T-helper 1 cell treated with Interleukin-12 subunit alpha and Interleukin-12 subunit beta and Interleukin-4 antibody, amounts not matched to agents 30 μg/mL and 1 μg/mL, for 36 hours (primary cell): ENCODE results near the gene DPEP2NB.
"Not testable (repeated sequence)": the region's sequence is repeated elsewhere in the genome, so short reads cannot be mapped to it uniquely, and the experiment has no call there.

ENCODE experiments used
- H3K27ac Mint-ChIP-seq: one replicate; pipeline ENCODE4 v1.8.0; 2021; ENCODE audit warnings: mild to moderate bottlenecking, mixed read lengths
- H3K27me3 Mint-ChIP-seq: one replicate; pipeline ENCODE4 v1.8.0; 2021; ENCODE audit warnings: low read depth, mixed read lengths
- H3K36me3 Mint-ChIP-seq: one replicate; pipeline ENCODE4 v1.8.0; 2021; ENCODE audit warnings: low read depth, mixed read lengths
- H3K4me1 Mint-ChIP-seq: one replicate; pipeline ENCODE4 v1.8.0; 2021; ENCODE audit warnings: low read depth, mixed read lengths
- H3K4me3 Mint-ChIP-seq: one replicate; pipeline ENCODE4 v1.8.0; 2021; ENCODE audit warnings: mild to moderate bottlenecking, moderate library complexity, mixed read lengths
- H3K9me3 Mint-ChIP-seq: one replicate; pipeline ENCODE4 v1.8.0; 2021; ENCODE audit warnings: mixed read lengths

Gene DPEP2NB

DNA sequence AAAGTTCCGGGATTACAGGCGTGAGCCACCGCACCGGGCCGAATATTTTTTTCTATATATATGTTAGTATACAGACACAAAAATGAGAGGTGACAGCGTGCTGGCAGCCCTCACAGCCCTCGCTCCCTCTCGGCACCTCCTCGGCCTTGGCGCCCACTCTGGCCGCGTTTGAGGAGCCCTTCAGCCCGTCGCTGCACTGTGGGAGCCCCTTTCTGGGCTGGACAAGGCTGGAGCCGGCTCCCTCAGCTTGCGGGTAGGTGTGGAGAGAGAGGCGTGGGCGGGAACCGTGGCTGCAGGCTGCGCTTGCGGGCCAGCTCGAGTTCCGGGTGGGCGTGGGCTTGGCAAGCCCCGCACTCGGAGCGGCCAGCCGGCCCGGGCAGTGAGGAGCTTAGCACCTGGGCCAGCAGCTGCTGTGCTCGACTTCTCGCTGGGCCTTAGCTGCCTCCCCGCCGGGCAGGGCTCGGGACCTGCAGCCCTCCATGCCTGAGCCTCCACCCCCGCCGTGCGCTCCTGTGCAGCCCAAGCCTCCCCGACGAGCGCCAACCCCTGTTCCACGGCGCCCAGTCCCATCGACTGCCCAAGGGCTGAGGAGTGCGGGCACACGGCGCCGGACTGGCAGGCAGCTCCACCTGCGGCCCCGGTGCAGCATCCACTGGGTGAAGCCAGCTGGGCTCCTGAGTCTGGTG is 33.6 kb downstream of the DPEP2NB start:
- Mint-ChIP-seq H3K9me3 (no peaks in the 10 kb centered on the region), H3K27me3 (peaks cover 5% of the 10 kb centered on the region), H3K27ac (no peak overlapping the region), H3K4me3 (no peak overlapping the region), H3K36me3 (no peaks in the 10 kb centered on the region), H3K4me1 (peaks cover 23% of the 10 kb centered on the region)

GRCh38 chr16:67979955-67980678 is 35.6 kb downstream of the DPEP2NB start, which contains the start of gene DPEP3:
DPEP3 (minus strand) TSS chr16:67980499; CDS start chr16:67980380, 119 bp downstream.
- Mint-ChIP-seq H3K4me1 (peaks cover 23% of the 10 kb centered on the region), H3K4me3 (no peak within 1 kb of the TSS), H3K9me3 (no peaks in the 10 kb centered on the region), H3K27me3 (peaks cover 11% of the 10 kb centered on the region), H3K36me3 (no peaks in the 10 kb centered on the region), H3K27ac (no peak within 1 kb of the TSS)

- Mint-ChIP-seq H3K27me3 (peaks cover 11% of the 10 kb centered on the region), H3K36me3 (no peaks in the 10 kb centered on the region), H3K4me1 (no peaks in the 10 kb centered on the region), H3K9me3 (no peaks in the 10 kb centered on the region), H3K27ac (no peak overlapping the region), H3K4me3 (no peak overlapping the region)
These were observed 38.1 kb downstream of the DPEP2NB start for GRCh38 chr16:67977469-67978227.

DNA sequence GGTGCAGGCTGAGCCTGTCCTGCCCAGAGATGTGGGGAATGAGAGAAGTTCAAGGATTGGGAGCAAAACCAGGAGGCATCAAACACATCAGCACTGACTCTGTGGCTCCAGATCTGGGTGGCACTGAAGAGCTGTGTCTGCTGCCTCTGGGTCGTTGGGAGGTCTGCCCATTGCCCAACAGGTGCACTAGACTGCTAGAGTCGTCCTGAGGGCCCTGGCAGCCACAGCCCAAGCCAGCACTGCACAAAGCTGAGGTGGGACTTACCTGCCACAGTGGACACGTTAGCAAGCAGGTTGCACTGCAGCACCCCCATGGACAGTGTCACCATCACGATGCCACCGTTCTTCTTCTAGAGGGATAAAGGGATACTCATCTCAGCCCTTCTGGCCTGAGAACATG is 38.7 kb downstream of the DPEP2NB start:
- H3K9me3 Mint-ChIP-seq: no peaks in the 10 kb centered on the region
- H3K36me3 Mint-ChIP-seq: no peaks in the 10 kb centered on the region
- H3K27me3 Mint-ChIP-seq: peaks cover 11% of the 10 kb centered on the region
- no peak overlapping the region for H3K27ac Mint-ChIP-seq
- H3K4me3 Mint-ChIP-seq: no peak overlapping the region
- H3K4me1 Mint-ChIP-seq: no peaks in the 10 kb centered on the region

DNA sequence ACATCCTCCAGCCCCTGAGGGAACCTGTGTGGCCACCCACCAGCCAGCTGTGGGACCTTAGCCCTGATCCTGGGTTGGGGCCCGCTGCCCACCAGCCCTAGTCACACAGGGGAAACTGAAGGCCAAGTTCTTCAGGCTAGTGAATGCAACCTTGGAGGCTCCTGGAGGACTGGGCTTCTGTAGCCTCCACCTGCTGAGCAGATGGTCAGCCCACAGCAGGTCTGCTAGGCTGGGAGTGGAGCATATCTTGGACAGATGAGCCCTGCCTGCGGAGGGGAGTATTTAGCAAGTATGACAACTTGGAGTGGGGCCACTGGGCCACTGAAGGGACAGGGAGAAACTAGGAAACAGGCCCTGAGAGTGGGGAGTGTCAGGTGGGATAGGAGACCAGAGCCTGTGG is 39.5 kb downstream of the DPEP2NB start:
- Mint-ChIP-seq H3K4me3 (no peak overlapping the region), H3K27ac (no peak overlapping the region), H3K9me3 (no peaks in the 10 kb centered on the region)

GRCh38 chr16:67975321-67976105 is 40.2 kb downstream of the DPEP2NB start:
- H3K9me3 Mint-ChIP-seq: no peaks in the 10 kb centered on the region
- H3K4me1 Mint-ChIP-seq: no peaks in the 10 kb centered on the region
- no peaks in the 10 kb centered on the region for H3K36me3 Mint-ChIP-seq
- no peak overlapping the region for H3K4me3 Mint-ChIP-seq
- peaks cover 11% of the 10 kb centered on the region for H3K27me3 Mint-ChIP-seq
- no peak overlapping the region for H3K27ac Mint-ChIP-seq

More for the DNA sequence above, 39.5 kb downstream of the DPEP2NB start:
- Mint-ChIP-seq H3K27me3 (peaks cover 11% of the 10 kb centered on the region), H3K4me1 (no peaks in the 10 kb centered on the region), H3K36me3 (no peaks in the 10 kb centered on the region)

DNA sequence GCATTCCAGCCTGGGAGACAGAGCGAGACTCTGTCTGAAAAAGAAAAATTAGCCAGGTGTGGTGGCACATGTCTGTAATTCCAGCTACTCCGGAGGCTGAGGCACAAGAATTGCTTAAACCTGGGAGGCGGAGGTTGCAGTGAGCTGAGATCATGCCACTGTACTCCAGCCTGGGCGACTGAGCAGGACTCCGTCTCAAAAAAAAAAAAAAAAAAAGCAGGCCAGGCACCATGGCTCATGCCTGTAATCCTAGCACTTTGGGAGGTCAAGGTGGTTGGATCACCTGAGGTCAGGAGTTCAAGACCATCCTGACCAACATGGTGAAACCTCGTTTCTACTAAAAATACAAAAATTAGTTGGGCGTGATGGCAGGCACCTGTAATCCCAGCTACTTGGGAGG is 43.4 kb downstream of the DPEP2NB start:
- H3K9me3 Mint-ChIP-seq, H3K36me3 Mint-ChIP-seq, H3K27ac Mint-ChIP-seq, H3K27me3 Mint-ChIP-seq, H3K4me3 Mint-ChIP-seq, H3K4me1 Mint-ChIP-seq: not testable (repeated sequence)

- Mint-ChIP-seq H3K36me3 (no peaks in the 10 kb centered on the region), H3K9me3 (no peaks in the 10 kb centered on the region), H3K4me1 (peaks cover 20% of the 10 kb centered on the region), H3K27me3 (peaks cover 6% of the 10 kb centered on the region), H3K27ac (no peak overlapping the region), H3K4me3 (peak overlapping the region; percentile 33)
These were observed 44.6 kb downstream of the DPEP2NB start for GRCh38 chr16:67971111-67971510.

DNA sequence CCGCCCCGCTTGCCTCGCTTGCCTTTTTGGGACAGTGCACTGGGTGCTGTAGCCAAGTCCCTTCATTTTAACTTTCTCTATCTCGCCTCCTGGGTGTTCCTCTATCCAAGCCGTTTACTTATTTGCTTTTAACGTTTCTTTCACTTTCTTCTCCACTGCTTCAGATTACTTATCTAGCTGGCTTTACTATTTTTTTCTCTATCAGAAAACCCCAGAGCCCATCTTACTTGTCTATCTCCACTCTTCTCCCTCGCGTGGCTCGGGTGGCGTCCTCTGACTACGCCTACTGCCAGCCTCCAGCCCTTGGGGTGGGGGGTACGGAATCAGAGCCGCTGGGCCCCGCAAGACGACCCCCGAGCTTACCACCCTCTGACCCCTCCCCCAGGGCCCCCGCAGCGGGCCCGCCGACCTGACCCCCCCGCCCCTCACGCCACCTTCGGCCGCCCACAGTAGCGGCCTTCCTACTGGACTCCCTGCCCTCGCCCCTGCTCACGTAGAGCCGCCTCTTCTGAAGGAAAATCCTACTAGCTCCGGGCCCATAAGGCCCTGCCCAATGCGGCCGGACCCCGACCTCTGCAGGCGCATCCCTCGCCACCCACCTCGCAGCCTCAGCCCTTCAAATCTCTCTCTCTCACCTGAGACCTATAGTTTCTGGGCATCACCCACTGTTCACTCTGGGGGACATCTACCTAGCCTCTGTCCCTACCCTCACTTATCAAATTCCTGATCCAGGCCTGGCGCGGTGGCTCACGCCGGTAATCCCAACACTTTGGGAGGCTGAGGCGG is 46.3 kb downstream of the DPEP2NB start:
- Mint-ChIP-seq H3K27me3 (no peaks in the 10 kb centered on the region), H3K4me3 (peak overlapping the region; percentile 96), H3K9me3 (no peaks in the 10 kb centered on the region), H3K27ac (peak overlapping the region; percentile 97), H3K36me3 (no peaks in the 10 kb centered on the region), H3K4me1 (peaks cover 29% of the 10 kb centered on the region)

DNA sequence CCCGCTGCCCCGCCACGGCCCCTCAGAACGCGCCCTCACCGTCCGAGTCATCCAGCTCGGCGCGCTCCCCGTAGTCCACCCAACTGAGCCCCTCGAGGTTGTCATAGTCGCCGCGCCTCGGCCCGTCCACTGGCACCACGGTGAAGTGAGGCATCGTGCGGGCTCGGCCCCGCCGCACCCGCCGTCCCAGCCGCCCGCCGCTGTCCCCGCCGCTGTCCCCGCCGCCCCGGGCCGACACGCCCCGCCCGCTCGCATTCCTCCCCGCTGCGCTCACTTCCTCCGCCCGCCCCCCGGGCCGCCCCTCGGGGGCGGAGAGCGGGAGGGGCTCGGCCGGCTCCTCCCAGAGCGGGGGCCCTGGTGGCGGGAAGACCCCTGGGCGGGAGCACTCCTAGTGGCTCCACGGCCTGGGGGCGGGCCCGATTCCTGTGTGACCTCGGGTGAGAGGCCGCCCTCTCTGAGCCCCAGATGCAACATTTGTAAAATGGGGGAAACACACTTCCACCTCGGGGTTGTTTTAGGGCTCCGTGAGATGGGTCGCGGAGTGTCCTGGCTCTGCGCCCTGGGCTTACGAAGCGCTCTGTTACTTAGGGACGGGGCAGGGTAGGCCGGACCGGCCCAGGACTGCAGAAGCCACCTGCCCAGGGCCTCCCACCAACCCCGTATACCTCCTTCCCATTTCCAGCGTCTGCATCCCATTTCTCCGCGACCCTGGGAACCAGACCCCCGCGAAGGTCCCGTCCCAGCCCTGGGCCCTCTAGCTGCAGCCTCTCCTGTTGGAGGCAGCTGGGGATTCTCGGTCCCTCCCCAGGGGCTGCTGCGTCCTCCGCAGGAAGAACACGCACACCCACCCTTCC is 47.1 kb downstream of the DPEP2NB start, which contains the start of gene SLC12A4:
Gene SLC12A4, minus strand, starts transcription at position 238 of the 854 bp plus-strand sequence. Its CDS starts 84 bp downstream, at position 154.
- H3K27ac Mint-ChIP-seq: peak within 1 kb of the TSS; percentile 97
- H3K4me1 Mint-ChIP-seq: peaks cover 29% of the 10 kb centered on the region
- no peaks in the 10 kb centered on the region for H3K36me3 Mint-ChIP-seq
- H3K27me3 Mint-ChIP-seq: no peaks in the 10 kb centered on the region
- H3K4me3 Mint-ChIP-seq: peak within 1 kb of the TSS; percentile 96
- H3K9me3 Mint-ChIP-seq: no peaks in the 10 kb centered on the region

DNA sequence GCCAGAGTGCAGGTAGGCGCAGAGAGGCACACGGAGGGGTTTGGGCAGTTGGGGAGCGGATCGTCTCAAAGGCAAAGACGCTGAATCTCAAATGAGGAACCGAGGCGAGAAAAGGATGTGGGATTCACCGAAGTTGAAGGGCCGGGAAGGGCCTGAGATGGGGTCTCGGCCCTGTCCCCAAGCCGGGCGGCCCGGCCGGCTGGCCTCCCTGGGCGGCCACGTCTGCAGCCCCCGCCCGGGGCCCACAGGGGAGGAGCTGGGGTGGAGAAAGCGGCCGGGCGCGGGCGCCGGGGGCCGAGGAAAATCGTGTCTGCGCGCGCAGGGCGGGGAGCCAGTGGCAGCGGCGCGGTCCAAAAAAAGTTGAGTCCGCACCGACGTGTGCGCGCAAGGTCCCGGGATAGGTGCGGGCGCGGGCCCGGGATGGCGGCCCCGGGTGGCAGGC is 47.7 kb downstream of the DPEP2NB start:
- Mint-ChIP-seq H3K36me3 (no peaks in the 10 kb centered on the region), H3K27ac (peak overlapping the region; percentile 91), H3K27me3 (no peaks in the 10 kb centered on the region), H3K9me3 (no peaks in the 10 kb centered on the region), H3K4me1 (peaks cover 29% of the 10 kb centered on the region), H3K4me3 (peak overlapping the region; percentile 96)

GRCh38 chr16:67967183-67967957 is 48.3 kb downstream of the DPEP2NB start:
- Mint-ChIP-seq H3K4me1 (peaks cover 29% of the 10 kb centered on the region), H3K36me3 (peaks cover 2% of the 10 kb centered on the region), H3K9me3 (no peaks in the 10 kb centered on the region), H3K27ac (peak overlapping the region; percentile 91), H3K4me3 (peak overlapping the region; percentile 95), H3K27me3 (no peaks in the 10 kb centered on the region)
